GM23338 (cell line): ENCODE data around the gene PLA2G10. TPM values are rescaled to one million over a fixed set of nuclear protein-coding genes. Genes with fewer than 3 reads are reported as not detected.
A peak's percentile ranks its signal among the peaks of the same experiment; 100 is the strongest.

Source experiments
- ATAC-seq: fragments of 200-7000 bp; cut with Tn5 transposase; 3 replicates; pipeline ENCODE4 v1.9.1; 2020
- DNase-seq: peaks from one replicate; pipeline ENCODE4 v3.0.0-alpha.2; 2015; ENCODE audit warnings: low spot score
- H2AFZ ChIP-seq: fragments of 200-600 bp; sonication (generic); 2 replicates; pipeline ENCODE4 v1.8.0; 2016; ENCODE audit warnings: antibody characterized with exemption, mild to moderate bottlenecking, moderate library complexity
- H3F3A ChIP-seq: fragments of 200-600 bp; sonication (generic); replicated peaks from 2 replicates; pipeline ENCODE4 v1.8.0; 2017; ENCODE audit warnings: antibody characterized with exemption, mixed run types, low read depth
- H3K27ac ChIP-seq: fragments of 200-600 bp; sonication (generic); 2 replicates; pipeline ENCODE4 v1.6.1; 2016; ENCODE audit warnings: low read depth
- H3K27me3 ChIP-seq: fragments of 200-600 bp; sonication (generic); 2 replicates; pipeline ENCODE4 v1.8.0; 2016; ENCODE audit warnings: mild to moderate bottlenecking, mixed run types, moderate library complexity; ENCODE audit not compliant: insufficient read depth
- H3K36me3 ChIP-seq: fragments of 200-600 bp; sonication (generic); 2 replicates; pipeline ENCODE4 v1.8.0; 2016; ENCODE audit warnings: mild to moderate bottlenecking; ENCODE audit not compliant: insufficient read depth
- H3K4me1 ChIP-seq: fragments of 200-600 bp; sonication (generic); 2 replicates; pipeline ENCODE4 v1.8.0; 2016; ENCODE audit warnings: mild to moderate bottlenecking, moderate library complexity; ENCODE audit not compliant: insufficient read depth
- H3K4me2 ChIP-seq: fragments of 200-600 bp; sonication (generic); 2 replicates; pipeline ENCODE4 v1.7.1; 2017; ENCODE audit warnings: mixed run types
- H3K4me3 ChIP-seq: fragments of 200-600 bp; sonication (generic); 2 replicates; pipeline ENCODE4 v1.6.1; 2016; ENCODE audit warnings: mixed run types
- H3K79me2 ChIP-seq: fragments of 200-600 bp; sonication (generic); replicated peaks from 2 replicates; pipeline ENCODE4 v1.8.0; 2017; ENCODE audit warnings: mild to moderate bottlenecking; ENCODE audit not compliant: insufficient read depth
- H3K9me2 ChIP-seq: fragments of 200-600 bp; sonication (generic); 2 replicates; pipeline ENCODE4 v1.8.0; 2017; ENCODE audit not compliant: insufficient read depth
- H4K20me1 ChIP-seq: fragments of 200-600 bp; sonication (generic); replicated peaks from 2 replicates; pipeline ENCODE4 v1.8.0; 2017; ENCODE audit warnings: mild to moderate bottlenecking; ENCODE audit not compliant: insufficient read depth
- H3K27ac Mint-ChIP-seq: 2 replicates; pipeline ENCODE4 v1.8.0; 2020; ENCODE audit warnings: inconsistent platforms, mild to moderate bottlenecking, moderate library complexity, mixed read lengths
- H3K27me3 Mint-ChIP-seq: 3 replicates; pipeline ENCODE4 v1.8.0; 2022; ENCODE audit warnings: low read depth, mild to moderate bottlenecking, moderate library complexity, mixed read lengths, inconsistent platforms; ENCODE audit not compliant: insufficient read depth, poor library complexity
- H3K36me3 Mint-ChIP-seq: 3 replicates; pipeline ENCODE4 v1.8.0; 2021; ENCODE audit warnings: low read depth, mild to moderate bottlenecking, inconsistent platforms, moderate library complexity, mixed read lengths
- H3K4me1 Mint-ChIP-seq: 3 replicates; pipeline ENCODE4 v1.8.0; 2020; ENCODE audit warnings: mild to moderate bottlenecking, inconsistent platforms, mixed read lengths
- H3K4me3 Mint-ChIP-seq: 3 replicates; pipeline ENCODE4 v1.8.0; 2021; ENCODE audit warnings: moderate library complexity, mild to moderate bottlenecking, inconsistent platforms, mixed read lengths
- H3K9me3 Mint-ChIP-seq: 3 replicates; pipeline ENCODE4 v1.8.0; 2020; ENCODE audit warnings: moderate library complexity, mild to moderate bottlenecking, inconsistent platforms, mixed read lengths
- CREB1 ChIP-seq: fragments of 250-450 bp; sonication (Bioruptor Pico); IDR thresholded peaks from 2 replicates; pipeline ENCODE4 v1.5.0; 2020; ENCODE audit warnings: low read depth, mild to moderate bottlenecking, moderate library complexity
- EZH2 ChIP-seq: fragments of 200-600 bp; sonication (generic); IDR thresholded peaks from one replicate; pipeline ENCODE4 v1.8.0; 2017; ENCODE audit warnings: antibody characterized with exemption, mild to moderate bottlenecking, low read depth; ENCODE audit not compliant: unreplicated experiment
- EZH2phosphoT487 ChIP-seq: fragments of 200-600 bp; sonication (generic); IDR thresholded peaks from one replicate; pipeline ENCODE4 v1.8.1; 2018; ENCODE audit warnings: antibody characterized with exemption; ENCODE audit not compliant: unreplicated experiment
- JUNB ChIP-seq: IDR thresholded peaks from one replicate; pipeline ENCODE4 v1.6.1; 2016; ENCODE audit warnings: antibody characterized with exemption; ENCODE audit not compliant: unreplicated experiment
- NANOG ChIP-seq: IDR thresholded peaks from 2 replicates; pipeline ENCODE4 v1.6.1; 2016; ENCODE audit warnings: antibody characterized with exemption, borderline replicate concordance
- POLR2AphosphoS5 ChIP-seq: IDR thresholded peaks from 2 replicates; pipeline ENCODE4 v1.6.1; 2016; ENCODE audit warnings: antibody characterized with exemption, low read depth
- ZNF114 ChIP-seq: fragments of 250-450 bp; sonication (Bioruptor Pico); IDR thresholded peaks from 2 replicates; pipeline ENCODE4 v1.5.0; 2020; ENCODE audit warnings: mild to moderate bottlenecking, moderate library complexity
- polyA plus RNA-seq: library from polyadenylated mRNA; unstranded; fragments of >200 nt; fragmentation: Nextera tagmentation; extraction: Ambion mirVana; gene quantifications from 2 replicates; pipeline ENCODE4 v1.2.1, GENCODE V29; 2016
- total RNA-seq: library from RNA; depleted of rRNA; stranded (reverse); fragments of >200 nt; shearing (Covaris generic); gene quantifications from 2 replicates; pipeline ENCODE4 v1.2.3, GENCODE V29; 2014
- TF ChIP-seq, protein P1 (sequence below): IDR thresholded peaks from 2 replicates; pipeline ENCODE4 v1.6.1; 2016; ENCODE audit warnings: antibody characterized with exemption
- TF ChIP-seq, protein P2 (sequence below), 2 experiments: fragments of 200-600 bp in 1 of 2; sonication (generic) in 1 of 2; conservative IDR thresholded peaks; 2 replicates each; pipeline versions ENCODE4 v1.5.1 to v1.6.1; 2016 to 2017; ENCODE audit warnings: antibody characterized with exemption in 2 of 2, low read depth in 2 of 2, mild to moderate bottlenecking in 2 of 2, moderate library complexity in 1 of 2
- TF ChIP-seq, protein P3 (sequence below): IDR thresholded peaks from one replicate; pipeline ENCODE4 v1.6.1; 2018; ENCODE audit warnings: antibody characterized with exemption; ENCODE audit not compliant: unreplicated experiment

PLA2G10 gene
- total and polyA plus RNA-seq, 2 experiments from 2014 or later: 0.94 to 1.2 TPM

GRCh38 chr16:14641206-14641605, 52.9 kb downstream of the PLA2G10 start:
- TF ChIP-seq, protein P1, sequence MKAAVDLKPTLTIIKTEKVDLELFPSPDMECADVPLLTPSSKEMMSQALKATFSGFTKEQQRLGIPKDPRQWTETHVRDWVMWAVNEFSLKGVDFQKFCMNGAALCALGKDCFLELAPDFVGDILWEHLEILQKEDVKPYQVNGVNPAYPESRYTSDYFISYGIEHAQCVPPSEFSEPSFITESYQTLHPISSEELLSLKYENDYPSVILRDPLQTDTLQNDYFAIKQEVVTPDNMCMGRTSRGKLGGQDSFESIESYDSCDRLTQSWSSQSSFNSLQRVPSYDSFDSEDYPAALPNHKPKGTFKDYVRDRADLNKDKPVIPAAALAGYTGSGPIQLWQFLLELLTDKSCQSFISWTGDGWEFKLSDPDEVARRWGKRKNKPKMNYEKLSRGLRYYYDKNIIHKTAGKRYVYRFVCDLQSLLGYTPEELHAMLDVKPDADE: no peak
- TF ChIP-seq POLR2AphosphoS5 (no peak), JUNB (no peak), ZNF114 (CRISPR knock-in tag) (no peak), EZH2 (no peak), NANOG (no peak), EZH2phosphoT487 (no peak), CREB1 (CRISPR knock-in tag) (no peak)
- TF ChIP-seq, protein P2, sequence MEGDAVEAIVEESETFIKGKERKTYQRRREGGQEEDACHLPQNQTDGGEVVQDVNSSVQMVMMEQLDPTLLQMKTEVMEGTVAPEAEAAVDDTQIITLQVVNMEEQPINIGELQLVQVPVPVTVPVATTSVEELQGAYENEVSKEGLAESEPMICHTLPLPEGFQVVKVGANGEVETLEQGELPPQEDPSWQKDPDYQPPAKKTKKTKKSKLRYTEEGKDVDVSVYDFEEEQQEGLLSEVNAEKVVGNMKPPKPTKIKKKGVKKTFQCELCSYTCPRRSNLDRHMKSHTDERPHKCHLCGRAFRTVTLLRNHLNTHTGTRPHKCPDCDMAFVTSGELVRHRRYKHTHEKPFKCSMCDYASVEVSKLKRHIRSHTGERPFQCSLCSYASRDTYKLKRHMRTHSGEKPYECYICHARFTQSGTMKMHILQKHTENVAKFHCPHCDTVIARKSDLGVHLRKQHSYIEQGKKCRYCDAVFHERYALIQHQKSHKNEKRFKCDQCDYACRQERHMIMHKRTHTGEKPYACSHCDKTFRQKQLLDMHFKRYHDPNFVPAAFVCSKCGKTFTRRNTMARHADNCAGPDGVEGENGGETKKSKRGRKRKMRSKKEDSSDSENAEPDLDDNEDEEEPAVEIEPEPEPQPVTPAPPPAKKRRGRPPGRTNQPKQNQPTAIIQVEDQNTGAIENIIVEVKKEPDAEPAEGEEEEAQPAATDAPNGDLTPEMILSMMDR (conservative IDR thresholded peaks at IDR 0.05; ENCODE audit: low read depth in 2 of 2): no peak
- TF ChIP-seq, protein P3, sequence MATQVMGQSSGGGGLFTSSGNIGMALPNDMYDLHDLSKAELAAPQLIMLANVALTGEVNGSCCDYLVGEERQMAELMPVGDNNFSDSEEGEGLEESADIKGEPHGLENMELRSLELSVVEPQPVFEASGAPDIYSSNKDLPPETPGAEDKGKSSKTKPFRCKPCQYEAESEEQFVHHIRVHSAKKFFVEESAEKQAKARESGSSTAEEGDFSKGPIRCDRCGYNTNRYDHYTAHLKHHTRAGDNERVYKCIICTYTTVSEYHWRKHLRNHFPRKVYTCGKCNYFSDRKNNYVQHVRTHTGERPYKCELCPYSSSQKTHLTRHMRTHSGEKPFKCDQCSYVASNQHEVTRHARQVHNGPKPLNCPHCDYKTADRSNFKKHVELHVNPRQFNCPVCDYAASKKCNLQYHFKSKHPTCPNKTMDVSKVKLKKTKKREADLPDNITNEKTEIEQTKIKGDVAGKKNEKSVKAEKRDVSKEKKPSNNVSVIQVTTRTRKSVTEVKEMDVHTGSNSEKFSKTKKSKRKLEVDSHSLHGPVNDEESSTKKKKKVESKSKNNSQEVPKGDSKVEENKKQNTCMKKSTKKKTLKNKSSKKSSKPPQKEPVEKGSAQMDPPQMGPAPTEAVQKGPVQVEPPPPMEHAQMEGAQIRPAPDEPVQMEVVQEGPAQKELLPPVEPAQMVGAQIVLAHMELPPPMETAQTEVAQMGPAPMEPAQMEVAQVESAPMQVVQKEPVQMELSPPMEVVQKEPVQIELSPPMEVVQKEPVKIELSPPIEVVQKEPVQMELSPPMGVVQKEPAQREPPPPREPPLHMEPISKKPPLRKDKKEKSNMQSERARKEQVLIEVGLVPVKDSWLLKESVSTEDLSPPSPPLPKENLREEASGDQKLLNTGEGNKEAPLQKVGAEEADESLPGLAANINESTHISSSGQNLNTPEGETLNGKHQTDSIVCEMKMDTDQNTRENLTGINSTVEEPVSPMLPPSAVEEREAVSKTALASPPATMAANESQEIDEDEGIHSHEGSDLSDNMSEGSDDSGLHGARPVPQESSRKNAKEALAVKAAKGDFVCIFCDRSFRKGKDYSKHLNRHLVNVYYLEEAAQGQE: no peak
- Histone ChIP-seq H3K4me2 (0 out of 2 replicates have a peak overlapping the region, but pooled peaks have one; percentile 15), H2AFZ (no peak overlapping the region), H3K4me3 (no peak overlapping the region), H3K27me3 (no peaks in the 10 kb centered on the region), H3K36me3 (peaks cover 30% of the 10 kb centered on the region), H3F3A (0 out of 2 replicates have a peak, but pooled peaks cover 4% of the 10 kb centered on the region), H3K9me2 (no peaks in the 10 kb centered on the region), H3K79me2 (peaks cover 92% of the 10 kb centered on the region), H3K27ac (0 out of 2 replicates have a peak overlapping the region, but pooled peaks have one; percentile 65), H3K4me1 (peaks cover 31% of the 10 kb centered on the region), H4K20me1 (peaks cover 21% of the 10 kb centered on the region)
- no peaks in the 10 kb centered on the region for H3K9me3 Mint-ChIP-seq
- peak overlapping the region; percentile 86 for H3K27ac Mint-ChIP-seq
- DNase-seq (no peak), ATAC-seq (peak; percentile 14; the same call in 2 of the 3 replicates)
- H3K36me3 Mint-ChIP-seq: peaks cover 66% of the 10 kb centered on the region
- no peaks in the 10 kb centered on the region for H3K27me3 Mint-ChIP-seq
- H3K4me3 Mint-ChIP-seq: no peak overlapping the region
- peaks cover 38% of the 10 kb centered on the region for H3K4me1 Mint-ChIP-seq
